ENCODE results near the gene AFF3.

- no peak for TF ChIP-seq REST (IDR thresholded peaks at IDR 0.05; ENCODE audit: insufficient read depth in 1 of 2, low read depth in 2 of 2, low read length in 2 of 2)
- TF ChIP-seq POLR2AphosphoS5 (IDR thresholded peaks at IDR 0.05; ENCODE audit: low read depth, low read length) = no peak
- TF ChIP-seq TAF1 (IDR thresholded peaks at IDR 0.05; ENCODE audit: borderline replicate concordance, insufficient read depth, low read length) = no peak
- no peak for TF ChIP-seq SIN3A (IDR thresholded peaks at IDR 0.05; ENCODE audit: borderline replicate concordance, insufficient read depth, low read length)
- TF ChIP-seq FOXP2 (optimal IDR thresholded peaks at IDR 0.05; ENCODE audit: borderline replicate concordance, extremely low read depth, extremely low read length, insufficient read depth) = no peak
These were observed 621.6 kb downstream of the AFF3 start for GRCh38 chr2:99520813-99521212.

All from PFSK-1 (cell line).